ENCODE data around the gene USP47. TPM values are rescaled to one million over a fixed set of nuclear protein-coding genes. Genes with fewer than 3 reads are reported as not detected.
A peak's percentile ranks its signal among the peaks of the same experiment; 100 is the strongest.

Gene USP47
- total and polyA plus RNA-seq, 7 donors, result 10.6 to 105 (median 84.9) TPM

DNA sequence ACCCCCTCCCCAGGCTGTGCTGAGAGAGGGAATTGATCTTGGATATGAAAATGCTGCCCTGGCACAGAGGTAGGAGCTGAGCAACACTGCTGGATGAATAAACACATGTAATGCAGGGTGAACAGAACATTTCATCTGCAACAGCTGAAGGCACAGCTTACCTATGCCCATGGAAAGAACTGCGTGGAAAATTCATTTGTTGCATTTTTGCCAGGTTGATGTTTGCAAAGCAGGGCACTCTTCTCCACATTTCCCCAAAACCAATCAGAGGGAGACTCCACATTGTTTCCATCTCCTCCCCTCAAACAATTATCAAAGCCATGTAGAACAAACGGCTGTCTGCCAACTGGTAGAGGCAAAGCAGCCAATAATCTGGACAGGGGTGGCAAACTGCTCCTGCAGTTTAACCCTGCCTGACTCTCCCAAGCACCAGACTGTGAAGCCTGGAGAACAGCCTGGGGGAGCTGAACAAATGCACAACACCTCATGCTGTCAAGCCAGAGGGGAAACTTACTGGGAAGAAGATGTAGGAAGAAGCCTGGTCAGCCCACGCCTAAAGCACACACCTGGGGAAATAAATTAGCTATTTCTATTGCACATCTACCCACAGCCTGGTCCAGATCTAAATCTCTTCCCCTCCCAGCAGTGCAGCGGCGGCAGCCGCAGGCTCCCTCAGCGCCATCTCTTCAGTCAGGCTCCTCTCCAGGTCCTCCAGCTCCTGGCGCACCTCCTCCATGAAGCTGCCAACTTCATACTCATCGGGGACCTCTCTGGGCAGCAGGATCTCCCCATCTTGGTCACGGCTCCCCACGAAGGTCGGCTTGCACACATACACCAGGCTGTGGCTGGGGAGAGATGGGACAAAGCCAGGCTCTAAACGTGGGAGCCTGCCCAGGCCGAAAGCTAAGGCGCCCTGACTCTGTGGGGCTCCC lies 122.3 kb downstream of the USP47 start:
- H3K9me3 ChIP-seq, result no peaks in the 10 kb centered on the region
- peaks cover 0 to 23% (median 11%) of the 10 kb centered on the region in 4 donors for H3K4me1 ChIP-seq
- H3K27me3 ChIP-seq, result no peaks in the 10 kb centered on the region
- no peak for TF ChIP-seq EP300 (IDR thresholded peaks at IDR 0.05)
- TF ChIP-seq POLR2A (IDR thresholded peaks at IDR 0.05), result no peak
- TF ChIP-seq POLR2AphosphoS5 (IDR thresholded peaks at IDR 0.05), result no peak
- TF ChIP-seq, protein P1, sequence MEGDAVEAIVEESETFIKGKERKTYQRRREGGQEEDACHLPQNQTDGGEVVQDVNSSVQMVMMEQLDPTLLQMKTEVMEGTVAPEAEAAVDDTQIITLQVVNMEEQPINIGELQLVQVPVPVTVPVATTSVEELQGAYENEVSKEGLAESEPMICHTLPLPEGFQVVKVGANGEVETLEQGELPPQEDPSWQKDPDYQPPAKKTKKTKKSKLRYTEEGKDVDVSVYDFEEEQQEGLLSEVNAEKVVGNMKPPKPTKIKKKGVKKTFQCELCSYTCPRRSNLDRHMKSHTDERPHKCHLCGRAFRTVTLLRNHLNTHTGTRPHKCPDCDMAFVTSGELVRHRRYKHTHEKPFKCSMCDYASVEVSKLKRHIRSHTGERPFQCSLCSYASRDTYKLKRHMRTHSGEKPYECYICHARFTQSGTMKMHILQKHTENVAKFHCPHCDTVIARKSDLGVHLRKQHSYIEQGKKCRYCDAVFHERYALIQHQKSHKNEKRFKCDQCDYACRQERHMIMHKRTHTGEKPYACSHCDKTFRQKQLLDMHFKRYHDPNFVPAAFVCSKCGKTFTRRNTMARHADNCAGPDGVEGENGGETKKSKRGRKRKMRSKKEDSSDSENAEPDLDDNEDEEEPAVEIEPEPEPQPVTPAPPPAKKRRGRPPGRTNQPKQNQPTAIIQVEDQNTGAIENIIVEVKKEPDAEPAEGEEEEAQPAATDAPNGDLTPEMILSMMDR (IDR thresholded peaks at IDR 0.05), result no peak
- intact Hi-C loops (cut with DNase I), result no loop called here
- 74 to 79% methylated on average over 15 of the region's 15 CpGs for WGBS, 2 donors
- H3K36me3 ChIP-seq, result no peaks in the 10 kb centered on the region
- DNase-seq, result peak; percentile 56
- H3K27ac ChIP-seq, result no peak overlapping the region
- H3K4me3 ChIP-seq, result no peak overlapping the region

DNA sequence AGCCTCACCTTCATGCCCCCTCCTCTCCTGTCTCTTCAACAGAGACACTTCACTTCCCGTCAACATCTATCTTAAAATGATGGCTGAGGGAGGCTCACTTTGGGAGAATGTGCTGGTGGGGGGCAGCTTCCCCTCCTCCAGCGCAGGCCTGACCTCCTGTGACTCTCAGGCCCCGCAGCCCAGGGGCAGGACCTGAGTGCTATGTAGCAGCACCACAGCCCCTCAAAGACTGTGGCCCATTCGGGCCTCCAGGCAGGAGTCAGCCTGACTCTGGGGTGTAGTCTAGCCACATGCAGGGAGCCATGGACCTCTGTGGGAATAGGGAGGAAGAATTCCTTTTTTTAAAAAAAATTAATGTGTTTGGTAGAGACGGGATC lies 123.0 kb downstream of the USP47 start:
- Histone ChIP-seq H3K4me1 (peaks cover 0 to 23% (median 11%) of the 10 kb centered on the region in 4 donors), H3K27ac (no peak overlapping the region), H3K4me3 (no peak overlapping the region), H3K36me3 (no peaks in the 10 kb centered on the region), H3K9me3 (no peaks in the 10 kb centered on the region), H3K27me3 (no peaks in the 10 kb centered on the region)
- DNase-seq, result no peak
- WGBS, 2 donors, result 93 to 94% methylated on average over 5 of the region's 5 CpGs
- intact Hi-C loops (cut with DNase I), result no loop called here
- TF ChIP-seq EP300 (IDR thresholded peaks at IDR 0.05) (no peak), POLR2A (IDR thresholded peaks at IDR 0.05) (no peak), POLR2AphosphoS5 (IDR thresholded peaks at IDR 0.05) (no peak)

DNA sequence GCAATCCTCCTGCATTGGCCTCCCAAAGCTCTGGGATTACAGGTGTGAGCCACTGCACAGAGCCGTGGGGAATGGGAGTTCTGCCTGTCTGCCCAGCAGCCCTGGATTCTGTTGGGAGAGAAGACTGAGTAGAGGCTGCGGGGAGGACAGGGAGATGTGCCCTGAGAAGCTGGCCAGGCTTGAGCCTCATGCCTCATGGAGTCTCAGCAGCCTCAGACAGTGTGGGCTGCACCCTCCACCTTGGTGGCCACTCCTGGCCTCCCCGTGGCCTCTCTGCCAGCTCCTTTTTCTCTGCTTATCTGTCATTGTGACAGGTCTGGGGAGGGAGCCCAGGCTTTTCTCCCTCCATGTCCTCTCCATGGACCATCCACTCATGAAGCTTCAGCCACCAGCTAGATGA lies 123.4 kb downstream of the USP47 start:
- no peak for DNase-seq
- H3K4me1 ChIP-seq, result peaks cover 0 to 23% (median 11%) of the 10 kb centered on the region in 4 donors
- 78 to 87% methylated on average over 3 of the region's 3 CpGs for WGBS, 2 donors
- intact Hi-C loops (cut with DNase I), result no loop called here
- H3K27ac ChIP-seq, result no peak overlapping the region
- H3K4me3 ChIP-seq, result no peak overlapping the region
- TF ChIP-seq POLR2AphosphoS5 (IDR thresholded peaks at IDR 0.05) (no peak), POLR2A (IDR thresholded peaks at IDR 0.05) (no peak), EP300 (IDR thresholded peaks at IDR 0.05) (no peak)
- TF ChIP-seq, protein P1 (IDR thresholded peaks at IDR 0.05), result no peak
- no peaks in the 10 kb centered on the region for H3K36me3 ChIP-seq
- no peaks in the 10 kb centered on the region for H3K27me3 ChIP-seq
- H3K9me3 ChIP-seq, result no peaks in the 10 kb centered on the region

DNA sequence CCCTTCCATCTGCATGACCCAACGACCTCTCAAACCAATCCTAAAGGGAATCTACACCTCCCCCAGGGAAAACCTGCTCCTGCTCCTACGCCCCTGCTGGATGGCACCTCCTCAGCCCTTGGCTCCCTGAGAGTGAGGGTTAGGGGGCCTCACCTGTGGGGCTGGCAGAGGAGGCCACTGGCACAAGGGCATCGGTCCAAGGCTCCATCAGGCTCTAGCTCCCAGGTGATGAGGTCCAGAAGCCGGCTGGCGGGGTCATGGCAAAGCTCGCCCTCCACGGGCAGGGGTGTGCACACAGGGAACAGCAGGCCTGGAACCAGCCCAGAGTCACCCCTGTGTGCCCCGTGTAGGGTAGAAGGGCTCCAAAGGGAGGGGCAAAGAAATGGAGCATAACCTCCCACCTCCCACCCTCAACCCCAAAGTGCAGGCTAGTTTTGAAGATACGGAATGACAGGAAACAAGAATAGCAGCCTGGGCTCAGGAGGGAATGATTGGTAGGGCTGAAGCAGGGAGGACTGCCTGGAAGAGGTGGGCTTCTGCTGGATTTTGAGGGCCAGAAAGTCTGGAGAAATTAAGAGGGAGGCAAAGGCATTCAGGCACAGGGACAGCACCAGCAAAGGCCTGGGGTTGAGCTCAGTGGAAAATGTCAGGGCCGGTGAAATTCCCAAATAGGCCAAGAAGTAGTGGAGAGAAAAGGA lies 124.0 kb downstream of the USP47 start:
- Histone ChIP-seq H3K4me1 (peaks cover 0 to 23% (median 11%) of the 10 kb centered on the region in 4 donors), H3K27ac (no peak overlapping the region), H3K4me3 (no peak overlapping the region), H3K27me3 (no peaks in the 10 kb centered on the region), H3K9me3 (no peaks in the 10 kb centered on the region), H3K36me3 (no peaks in the 10 kb centered on the region)
- TF ChIP-seq, protein P1 (IDR thresholded peaks at IDR 0.05), result no peak
- TF ChIP-seq POLR2A (IDR thresholded peaks at IDR 0.05), result no peak
- TF ChIP-seq EP300 (IDR thresholded peaks at IDR 0.05), result no peak
- TF ChIP-seq POLR2AphosphoS5 (IDR thresholded peaks at IDR 0.05), result no peak
- WGBS, 2 donors, result 89 to 92% methylated on average over 10 of the region's 10 CpGs
- intact Hi-C loops (cut with DNase I), result no loop called here
- peak; percentile 61 for DNase-seq

DNA sequence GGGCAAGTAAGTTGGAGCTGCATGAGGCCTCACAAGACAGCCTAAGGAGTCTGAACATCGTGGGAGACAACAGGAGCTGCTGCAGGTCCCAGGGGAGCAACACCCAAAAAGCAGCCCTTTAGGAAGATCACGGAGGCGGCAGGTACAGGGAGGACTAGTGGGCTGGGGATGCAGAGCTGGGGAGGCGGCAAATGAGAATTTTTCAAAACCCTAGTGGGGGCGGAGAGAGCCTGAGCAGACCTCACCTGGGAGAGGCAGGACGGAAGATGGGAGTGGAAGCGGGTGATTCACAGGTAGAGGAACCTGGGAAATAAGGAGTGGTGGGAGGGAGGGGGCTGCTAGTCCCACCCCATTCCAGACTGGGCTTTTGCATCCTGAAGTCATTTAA lies 124.6 kb downstream of the USP47 start:
- WGBS, 2 donors, result 89 to 95% methylated on average over 7 of the region's 7 CpGs
- no peak for DNase-seq
- intact Hi-C loops (cut with DNase I), result no loop called here
- Histone ChIP-seq H3K27me3 (no peaks in the 10 kb centered on the region), H3K36me3 (no peaks in the 10 kb centered on the region), H3K4me1 (peaks cover 0 to 23% (median 12%) of the 10 kb centered on the region in 4 donors), H3K9me3 (no peaks in the 10 kb centered on the region), H3K4me3 (no peak overlapping the region), H3K27ac (no peak overlapping the region)
- TF ChIP-seq EP300 (IDR thresholded peaks at IDR 0.05) (no peak), POLR2AphosphoS5 (IDR thresholded peaks at IDR 0.05) (no peak), POLR2A (IDR thresholded peaks at IDR 0.05) (no peak)
- TF ChIP-seq, protein P1 (IDR thresholded peaks at IDR 0.05), result no peak
